Astrocyte (in vitro differentiated cells and primary cell): ENCODE data around the gene CDH13.

Experiments
- EZH2 ChIP-seq: IDR thresholded peaks from 2 replicates; pipeline ENCODE4 v1.6.1; 2012; ENCODE audit warnings: mild to moderate bottlenecking, low read length, inconsistent platforms; ENCODE audit not compliant: insufficient read depth
- TF ChIP-seq, protein P1 (sequence below): IDR thresholded peaks from 2 replicates; pipeline ENCODE4 v1.5.1; 2011; ENCODE audit warnings: low read depth, mild to moderate bottlenecking, inconsistent platforms, low read length, moderate library complexity; ENCODE audit not compliant: insufficient read depth

DNA sequence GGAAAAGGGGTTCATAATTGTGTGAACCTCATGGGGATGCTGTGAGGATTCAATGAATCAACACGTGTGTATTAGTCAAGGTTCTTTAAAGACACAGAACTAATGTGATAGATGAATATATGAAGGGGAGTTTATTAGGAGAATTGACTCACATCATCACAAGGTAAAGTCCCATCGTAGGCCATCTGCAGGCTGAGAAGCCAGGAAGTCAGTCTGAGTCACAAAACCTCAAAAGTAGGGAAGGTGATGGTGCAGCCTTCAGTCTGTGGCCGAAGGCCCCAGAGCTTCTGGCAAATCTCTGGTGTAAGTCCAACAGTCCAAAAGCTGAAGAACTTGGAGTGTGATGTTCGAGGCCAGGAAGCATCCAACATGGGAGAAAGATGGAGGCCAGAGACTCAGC lies 413.4 kb downstream of the CDH13 start:
- TF ChIP-seq, protein P1, sequence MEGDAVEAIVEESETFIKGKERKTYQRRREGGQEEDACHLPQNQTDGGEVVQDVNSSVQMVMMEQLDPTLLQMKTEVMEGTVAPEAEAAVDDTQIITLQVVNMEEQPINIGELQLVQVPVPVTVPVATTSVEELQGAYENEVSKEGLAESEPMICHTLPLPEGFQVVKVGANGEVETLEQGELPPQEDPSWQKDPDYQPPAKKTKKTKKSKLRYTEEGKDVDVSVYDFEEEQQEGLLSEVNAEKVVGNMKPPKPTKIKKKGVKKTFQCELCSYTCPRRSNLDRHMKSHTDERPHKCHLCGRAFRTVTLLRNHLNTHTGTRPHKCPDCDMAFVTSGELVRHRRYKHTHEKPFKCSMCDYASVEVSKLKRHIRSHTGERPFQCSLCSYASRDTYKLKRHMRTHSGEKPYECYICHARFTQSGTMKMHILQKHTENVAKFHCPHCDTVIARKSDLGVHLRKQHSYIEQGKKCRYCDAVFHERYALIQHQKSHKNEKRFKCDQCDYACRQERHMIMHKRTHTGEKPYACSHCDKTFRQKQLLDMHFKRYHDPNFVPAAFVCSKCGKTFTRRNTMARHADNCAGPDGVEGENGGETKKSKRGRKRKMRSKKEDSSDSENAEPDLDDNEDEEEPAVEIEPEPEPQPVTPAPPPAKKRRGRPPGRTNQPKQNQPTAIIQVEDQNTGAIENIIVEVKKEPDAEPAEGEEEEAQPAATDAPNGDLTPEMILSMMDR = no peak
- no peak for TF ChIP-seq EZH2
